GM12891 (cell line): Measurements from ENCODE around the gene TFCP2L1.

Experiments
- POLR2A ChIP-seq: IDR thresholded peaks from 2 replicates; pipeline ENCODE4 v1.6.1; 2011; ENCODE audit warnings: low read depth, low read length, control low read depth
- POLR2AphosphoS5 ChIP-seq: IDR thresholded peaks from 2 replicates; pipeline ENCODE4 v1.6.1; 2011; ENCODE audit warnings: low read depth, low read length, control low read depth
- SPI1 ChIP-seq: IDR thresholded peaks from 2 replicates; pipeline ENCODE4 v1.6.1; 2011; ENCODE audit warnings: low read depth, low read length, control low read depth

- TF ChIP-seq POLR2AphosphoS5 = no peak
- TF ChIP-seq POLR2A = no peak
- no peak for TF ChIP-seq SPI1
Observed at GRCh38 chr2:121246704-121247255, 38.2 kb downstream of the TFCP2L1 start.
